Glutamatergic neuron (in vitro differentiated cells): ENCODE data around the gene SH2D2A. TPM values are rescaled to one million over a fixed set of nuclear protein-coding genes. Genes with fewer than 3 reads are reported as not detected.

Experiments used
- DNase-seq: peaks from one replicate; pipeline ENCODE4 v3.0.0; 2022
- H3K27ac Mint-ChIP-seq: one replicate; pipeline ENCODE4 v1.8.0; 2020; ENCODE audit warnings: mild to moderate bottlenecking, mixed read lengths, inconsistent platforms; ENCODE audit not compliant: unreplicated experiment
- H3K27me3 Mint-ChIP-seq: one replicate; pipeline ENCODE4 v1.8.0; 2020; ENCODE audit warnings: mild to moderate bottlenecking, moderate library complexity, mixed read lengths, inconsistent platforms; ENCODE audit not compliant: unreplicated experiment
- H3K36me3 Mint-ChIP-seq: one replicate; pipeline ENCODE4 v1.8.0; 2020; ENCODE audit warnings: mild to moderate bottlenecking, mixed read lengths, inconsistent platforms; ENCODE audit not compliant: unreplicated experiment
- H3K4me1 Mint-ChIP-seq: one replicate; pipeline ENCODE4 v1.8.0; 2020; ENCODE audit warnings: mild to moderate bottlenecking, low read depth, mixed read lengths, inconsistent platforms; ENCODE audit not compliant: unreplicated experiment
- H3K4me3 Mint-ChIP-seq: one replicate; pipeline ENCODE4 v1.8.0; 2020; ENCODE audit warnings: mild to moderate bottlenecking, mixed read lengths, inconsistent platforms; ENCODE audit not compliant: unreplicated experiment
- H3K9me3 Mint-ChIP-seq: one replicate; pipeline ENCODE4 v1.8.0; 2020; ENCODE audit warnings: mild to moderate bottlenecking, moderate library complexity, mixed read lengths, inconsistent platforms; ENCODE audit not compliant: unreplicated experiment
- total RNA-seq: library from RNA; stranded (reverse); fragmentation: NEBNext Ultra II Directional; extraction: Animal tissue kit (Norgen Biotek cat#: 25700); gene quantifications from one replicate; pipeline ENCODE4 v1.2.1, GENCODE V29; 2021; ENCODE audit not compliant: unreplicated experiment
- TF ChIP-seq, protein P1 (sequence below): fragments of 200-600 bp; sonication (generic); IDR thresholded peaks from one replicate; pipeline ENCODE4 v1.5.0; 2021; ENCODE audit not compliant: partially characterized antibody, unreplicated experiment

The SH2D2A gene
- total RNA-seq, 1 donor from 2014 or later, result 0.86 TPM

DNA sequence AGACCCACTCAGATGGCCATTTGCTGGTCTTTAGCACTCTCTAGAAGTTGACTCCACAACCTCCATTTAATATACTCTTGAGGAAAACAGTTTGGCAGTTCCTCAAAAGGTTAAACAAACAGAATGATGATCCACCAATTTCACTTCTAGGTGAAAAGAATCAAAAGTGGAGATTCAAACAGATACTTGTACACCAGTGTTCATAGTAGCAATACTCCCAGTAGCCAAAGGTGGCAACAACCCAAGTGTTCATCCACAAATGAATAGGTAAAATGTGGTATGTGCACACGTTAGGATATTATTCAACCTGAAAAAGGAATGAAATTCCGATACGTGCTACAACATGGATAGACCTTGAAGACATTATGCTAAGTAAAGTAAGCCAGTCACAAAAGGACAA is 43.0 kb downstream of the SH2D2A start:
- no peaks in the 10 kb centered on the region for H3K36me3 Mint-ChIP-seq
- no peak for DNase-seq
- peak overlapping the region; percentile 66 for H3K4me3 Mint-ChIP-seq
- H3K4me1 Mint-ChIP-seq, result peaks cover 35% of the 10 kb centered on the region
- TF ChIP-seq, protein P1, sequence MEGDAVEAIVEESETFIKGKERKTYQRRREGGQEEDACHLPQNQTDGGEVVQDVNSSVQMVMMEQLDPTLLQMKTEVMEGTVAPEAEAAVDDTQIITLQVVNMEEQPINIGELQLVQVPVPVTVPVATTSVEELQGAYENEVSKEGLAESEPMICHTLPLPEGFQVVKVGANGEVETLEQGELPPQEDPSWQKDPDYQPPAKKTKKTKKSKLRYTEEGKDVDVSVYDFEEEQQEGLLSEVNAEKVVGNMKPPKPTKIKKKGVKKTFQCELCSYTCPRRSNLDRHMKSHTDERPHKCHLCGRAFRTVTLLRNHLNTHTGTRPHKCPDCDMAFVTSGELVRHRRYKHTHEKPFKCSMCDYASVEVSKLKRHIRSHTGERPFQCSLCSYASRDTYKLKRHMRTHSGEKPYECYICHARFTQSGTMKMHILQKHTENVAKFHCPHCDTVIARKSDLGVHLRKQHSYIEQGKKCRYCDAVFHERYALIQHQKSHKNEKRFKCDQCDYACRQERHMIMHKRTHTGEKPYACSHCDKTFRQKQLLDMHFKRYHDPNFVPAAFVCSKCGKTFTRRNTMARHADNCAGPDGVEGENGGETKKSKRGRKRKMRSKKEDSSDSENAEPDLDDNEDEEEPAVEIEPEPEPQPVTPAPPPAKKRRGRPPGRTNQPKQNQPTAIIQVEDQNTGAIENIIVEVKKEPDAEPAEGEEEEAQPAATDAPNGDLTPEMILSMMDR, result peak; percentile 43
- peaks cover 7% of the 10 kb centered on the region for H3K9me3 Mint-ChIP-seq
- peak overlapping the region; percentile 39 for H3K27ac Mint-ChIP-seq
- peaks cover 2% of the 10 kb centered on the region for H3K27me3 Mint-ChIP-seq

DNA sequence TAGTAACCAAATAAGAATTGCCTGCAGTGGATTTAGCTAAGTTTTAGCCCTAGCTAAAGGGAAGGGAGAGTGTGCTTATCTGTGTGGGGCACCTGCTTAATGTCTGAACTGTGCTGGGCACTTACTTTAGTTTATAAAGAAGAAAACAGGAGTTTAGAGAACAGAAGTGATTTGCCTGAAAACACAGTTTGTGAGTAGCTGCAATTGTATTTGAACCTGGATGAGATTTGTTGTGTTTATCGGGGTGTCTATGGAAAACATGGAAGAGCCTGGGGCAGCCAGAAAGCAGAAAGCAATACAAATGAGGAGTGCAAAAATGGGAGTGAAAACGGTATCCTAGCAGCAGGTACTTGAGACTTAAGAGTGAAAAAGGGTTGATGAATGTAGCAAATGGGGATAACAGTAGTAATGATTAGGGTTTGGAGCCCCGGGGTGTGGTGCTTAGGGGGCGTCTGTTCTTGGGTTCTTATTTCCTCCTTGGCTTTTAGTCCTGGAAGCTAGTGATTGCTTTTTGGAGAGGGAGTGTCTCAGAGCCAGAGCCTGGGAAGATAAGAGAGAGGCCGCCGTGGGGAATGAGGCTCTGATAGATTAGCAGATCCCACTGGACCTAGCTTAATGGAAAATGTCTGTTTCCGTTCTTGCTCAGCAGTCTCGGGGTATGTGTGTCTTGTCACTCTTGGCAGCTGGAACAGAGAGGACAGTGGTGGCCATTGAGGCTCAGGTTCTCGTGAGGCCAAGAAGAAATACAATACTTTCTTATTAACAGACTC is 43.7 kb downstream of the SH2D2A start:
- TF ChIP-seq, protein P1, result no peak
- peak; percentile 44 for DNase-seq
- Mint-ChIP-seq H3K27ac (peak overlapping the region; percentile 39), H3K4me3 (peak overlapping the region; percentile 66), H3K36me3 (no peaks in the 10 kb centered on the region), H3K4me1 (peaks cover 38% of the 10 kb centered on the region), H3K9me3 (peaks cover 7% of the 10 kb centered on the region), H3K27me3 (peaks cover 4% of the 10 kb centered on the region)

DNA sequence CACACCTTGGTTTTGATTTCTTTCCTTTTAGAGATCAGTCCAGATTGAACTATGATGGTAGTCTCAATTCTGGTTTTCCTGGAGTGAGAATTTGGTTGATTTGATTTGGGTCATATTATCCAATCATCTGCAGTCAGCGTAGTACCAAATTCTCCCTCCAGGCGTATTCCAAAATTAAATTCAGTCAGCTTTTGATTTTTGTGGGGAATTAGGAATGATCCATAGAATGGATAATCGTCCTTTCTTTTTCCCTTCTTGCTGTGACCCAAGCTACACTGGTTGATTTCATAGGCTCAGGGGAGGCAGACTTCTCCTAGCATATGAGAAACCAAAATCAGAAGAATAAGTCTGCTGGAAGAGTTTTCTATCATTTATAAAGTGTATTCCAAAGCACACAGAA is 44.4 kb downstream of the SH2D2A start:
- H3K27ac Mint-ChIP-seq, result no peak overlapping the region
- H3K4me3 Mint-ChIP-seq, result peak overlapping the region; percentile 66
- TF ChIP-seq, protein P1, result peak; percentile 45
- H3K36me3 Mint-ChIP-seq, result no peaks in the 10 kb centered on the region
- peaks cover 7% of the 10 kb centered on the region for H3K9me3 Mint-ChIP-seq
- no peak for DNase-seq
- peaks cover 38% of the 10 kb centered on the region for H3K4me1 Mint-ChIP-seq
- H3K27me3 Mint-ChIP-seq, result peaks cover 4% of the 10 kb centered on the region

DNA sequence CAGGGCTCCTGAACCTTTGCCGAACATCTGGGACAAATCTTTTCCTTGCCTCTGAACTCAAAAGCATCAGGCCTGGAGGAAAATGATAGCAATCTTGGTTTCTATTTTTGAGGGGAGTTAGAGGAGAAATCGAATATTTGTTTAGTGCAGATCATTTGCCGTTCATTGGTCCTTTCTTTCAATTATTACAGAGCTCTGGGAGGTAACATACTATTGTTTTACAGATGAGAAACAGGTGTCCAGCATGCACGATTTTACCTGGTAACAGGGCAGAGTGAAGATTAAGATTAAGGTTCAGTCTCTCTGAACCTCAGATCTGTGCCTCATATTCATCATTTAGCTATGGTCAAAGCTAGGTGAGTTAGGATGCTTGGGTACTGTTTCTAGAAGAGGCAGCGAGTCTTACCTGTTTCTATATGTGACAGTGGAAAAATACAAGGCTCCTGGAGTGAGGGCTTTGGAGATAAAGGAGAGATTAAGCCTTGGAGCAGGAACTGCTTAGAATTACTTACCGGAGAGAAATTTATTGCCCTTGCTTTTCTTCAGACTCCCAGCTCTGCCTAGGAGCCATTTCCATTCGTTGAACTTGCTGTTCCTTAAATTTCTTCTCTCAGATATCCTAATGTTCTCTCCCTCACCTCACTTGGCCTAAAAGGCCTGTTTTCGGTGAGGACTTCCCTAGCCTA is 47.9 kb downstream of the SH2D2A start:
- Mint-ChIP-seq H3K4me3 (no peak overlapping the region), H3K27me3 (peaks cover 6% of the 10 kb centered on the region), H3K36me3 (no peaks in the 10 kb centered on the region), H3K27ac (peak overlapping the region; percentile 82), H3K4me1 (peaks cover 35% of the 10 kb centered on the region), H3K9me3 (peaks cover 7% of the 10 kb centered on the region)
- DNase-seq, result no peak
- TF ChIP-seq, protein P1, result no peak
